ENCODE measurements around the gene KDM6A.
"Not testable (repeated sequence)": the region's sequence is repeated elsewhere in the genome, so short reads cannot be mapped to it uniquely, and the experiment has no call there.

Gene KDM6A

DNA sequence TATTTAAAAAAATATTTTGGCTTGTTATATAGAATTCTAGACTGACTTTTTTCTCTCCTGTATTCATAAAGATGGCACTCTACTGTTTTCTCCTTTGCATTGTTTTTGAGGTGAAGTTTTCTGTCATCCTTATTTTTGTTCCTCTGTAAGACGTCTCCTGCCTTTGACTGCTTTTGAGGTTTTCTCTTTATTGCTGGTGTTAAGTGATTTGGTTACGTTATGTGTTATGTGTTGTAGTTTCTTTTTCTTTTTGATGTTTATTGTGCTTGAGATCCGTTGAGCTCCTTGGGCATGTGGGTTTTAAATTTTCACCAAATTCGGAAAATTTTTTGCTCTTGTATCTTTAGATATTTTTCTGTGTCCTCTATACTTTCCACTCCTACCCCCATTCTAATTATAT is 50.0 kb downstream of the KDM6A start:
- no peak for DNase-seq (ENCODE audit: low read depth in 2 of 2)

DNA sequence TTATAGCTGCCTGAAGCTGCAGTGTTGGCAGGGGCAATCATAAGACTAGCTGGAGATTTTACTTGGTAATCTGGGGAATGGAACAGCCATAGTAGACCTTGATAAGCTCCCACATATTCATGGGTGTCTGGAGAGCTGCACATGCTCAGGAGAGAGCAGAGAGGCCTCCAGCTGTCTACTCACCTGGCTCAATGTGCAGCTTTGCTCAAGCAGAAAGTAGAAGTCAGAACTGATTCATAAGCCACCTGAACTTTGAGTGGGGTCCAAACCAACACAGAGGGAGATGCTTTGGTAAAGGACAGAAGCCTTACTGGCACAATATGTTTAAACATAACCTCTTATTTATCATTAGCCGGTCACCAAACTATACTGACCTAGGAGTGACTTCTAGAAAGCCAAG is 54.4 kb downstream of the KDM6A start:
- DNase-seq (ENCODE audit: low read depth in 2 of 2) = no peak

DNA sequence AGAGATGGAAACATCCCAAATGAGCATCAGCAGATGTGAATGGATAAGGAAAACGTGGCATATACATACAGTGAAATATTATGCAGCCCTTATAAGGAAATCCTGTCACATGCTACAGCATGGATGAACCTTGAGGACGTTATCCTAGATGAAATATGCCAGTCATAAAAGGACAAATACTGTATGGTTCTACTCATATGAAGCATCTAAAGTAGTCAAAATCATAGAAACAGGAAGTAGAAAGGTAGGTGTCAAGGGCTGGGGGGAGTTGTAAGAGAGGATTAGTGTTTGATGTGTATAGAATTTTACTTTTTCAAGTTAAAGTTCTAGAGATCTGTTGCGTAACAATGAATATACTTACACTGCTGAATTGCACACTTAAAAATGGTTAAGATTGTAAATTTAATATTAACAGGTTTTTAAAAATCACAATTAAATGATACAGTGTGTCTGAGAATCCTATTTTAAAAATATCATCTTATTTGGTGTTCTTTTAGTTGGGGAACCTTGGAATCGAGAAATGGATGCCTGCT is 58.5 kb downstream of the KDM6A start:
- no peak for DNase-seq (ENCODE audit: low read depth in 2 of 2)

DNA sequence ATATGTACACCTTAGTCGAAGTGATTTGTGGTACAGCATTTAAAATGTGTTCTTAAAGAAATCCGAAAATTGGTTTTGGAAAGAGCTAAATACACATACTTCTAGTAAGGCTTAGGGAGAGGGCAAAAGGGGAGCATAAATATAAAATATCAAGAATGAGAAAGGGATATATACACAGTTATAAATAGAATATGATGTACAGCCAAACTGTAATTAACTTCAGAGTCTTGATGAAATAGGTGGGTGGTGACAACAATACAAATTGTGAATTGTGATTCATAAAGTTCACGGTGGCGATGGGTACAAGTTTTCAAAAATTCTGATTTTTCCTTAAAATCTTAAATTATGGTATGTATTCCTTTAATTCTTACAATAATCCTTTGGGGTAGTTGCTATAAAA is 62.2 kb downstream of the KDM6A start:
- DNase-seq (ENCODE audit: low read depth in 2 of 2) = no peak

DNA sequence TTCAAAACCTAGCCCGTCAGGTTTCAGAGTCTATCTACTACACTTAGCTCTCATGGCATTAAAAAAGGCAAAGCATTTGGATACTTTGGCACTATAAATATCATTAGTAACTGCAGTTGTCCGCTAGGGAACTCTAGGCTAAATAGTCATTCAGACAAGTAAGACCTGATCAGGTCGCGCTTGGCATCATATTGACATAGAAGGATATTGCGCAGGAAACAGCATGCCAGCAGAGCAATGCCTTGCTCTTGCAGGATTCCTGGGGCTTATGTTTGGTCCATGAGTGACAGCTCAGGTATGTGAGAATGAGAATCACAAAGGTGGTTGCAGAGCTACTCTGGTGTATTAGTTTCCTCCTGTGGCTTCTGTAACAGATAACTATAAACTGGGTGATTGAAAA is 62.7 kb downstream of the KDM6A start:
- no peak for DNase-seq (ENCODE audit: low read depth in 2 of 2)

GRCh38 chrX:44937606-44938005 is 64.6 kb downstream of the KDM6A start:
- no peak for DNase-seq (ENCODE audit: low read depth in 2 of 2)

DNA sequence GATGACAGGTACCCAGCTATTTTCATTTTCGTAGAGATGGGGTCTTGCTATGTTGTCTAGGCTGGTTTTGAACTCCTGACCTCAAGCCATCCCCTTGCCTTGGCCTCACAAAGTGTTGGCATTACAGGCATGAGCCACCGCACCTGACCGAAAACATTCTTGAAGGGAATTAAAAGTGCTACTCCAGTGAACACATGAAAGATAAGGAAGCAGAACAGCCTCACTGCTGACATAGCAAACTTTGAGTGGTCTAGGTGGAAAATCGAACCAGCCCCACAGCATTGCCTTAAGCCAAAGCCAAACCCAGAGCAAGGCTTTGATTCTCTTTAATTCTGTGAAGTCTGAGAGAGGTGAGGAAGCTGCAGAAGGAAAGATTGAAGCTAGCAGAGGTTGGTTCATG is 65.1 kb downstream of the KDM6A start:
- DNase-seq (ENCODE audit: low read depth in 2 of 2) = no peak

GRCh38 chrX:44940541-44940940 is 67.6 kb downstream of the KDM6A start:
- not testable (repeated sequence) for DNase-seq (ENCODE audit: low read depth in 2 of 2)

DNA sequence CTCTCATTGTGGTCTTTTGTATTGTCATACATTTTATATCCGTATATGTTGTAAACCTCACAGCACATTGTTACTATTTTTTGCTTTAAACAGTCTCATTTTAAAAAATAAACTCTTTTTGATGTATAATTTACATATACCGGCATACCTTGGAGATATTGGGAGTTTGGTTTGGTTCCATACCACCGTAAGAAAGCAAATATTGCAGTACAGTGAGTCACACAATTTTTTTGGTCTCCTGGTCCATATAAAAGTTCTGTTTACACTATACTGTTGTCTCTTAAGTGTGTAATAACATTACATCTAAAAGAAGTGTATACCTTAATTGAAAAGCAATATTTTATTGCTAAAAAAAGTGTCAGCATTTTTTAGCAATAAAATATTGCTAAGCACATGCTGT is 70.0 kb downstream of the KDM6A start:
- no peak for DNase-seq (ENCODE audit: low read depth in 2 of 2)

GRCh38 chrX:44944894-44945293 is 71.9 kb downstream of the KDM6A start:
- DNase-seq (ENCODE audit: low read depth in 2 of 2) = no peak

GRCh38 chrX:44945736-44946135 is 72.7 kb downstream of the KDM6A start:
- no peak for DNase-seq (ENCODE audit: low read depth in 2 of 2)

- no peak for DNase-seq (ENCODE audit: low read depth in 2 of 2)
Measured at GRCh38 chrX:44946771-44947170, 73.8 kb downstream of the KDM6A start.

DNA sequence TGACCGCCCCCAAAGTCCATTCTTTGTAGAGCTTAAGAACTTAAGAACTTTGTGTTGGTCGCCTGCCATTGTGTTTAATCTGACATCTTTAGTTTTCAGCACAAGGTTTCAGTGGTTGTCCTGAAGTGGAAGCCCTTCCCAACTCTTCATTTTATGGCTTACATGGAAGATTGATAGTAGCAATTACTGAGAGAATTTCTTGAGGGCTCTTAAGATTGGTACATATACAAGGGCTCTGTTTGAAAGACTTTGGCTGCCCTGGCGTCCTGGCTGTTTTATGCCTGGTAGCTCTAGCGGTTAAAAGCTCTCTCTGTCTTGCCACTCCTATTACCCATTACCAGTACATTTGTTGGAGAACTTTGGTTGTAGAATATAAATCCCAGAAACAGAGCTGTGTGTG is 75.0 kb downstream of the KDM6A start:
- no peak for DNase-seq (ENCODE audit: low read depth in 2 of 2)

GRCh38 chrX:44948406-44948805 is 75.4 kb downstream of the KDM6A start:
- no peak for DNase-seq (ENCODE audit: low read depth in 2 of 2)

- DNase-seq (ENCODE audit: low read depth in 2 of 2) = no peak
Measured at GRCh38 chrX:44949125-44949524, 76.1 kb downstream of the KDM6A start.

GRCh38 chrX:44950471-44951366 is 77.7 kb downstream of the KDM6A start:
- DNase-seq (ENCODE audit: low read depth in 2 of 2) = not testable (repeated sequence)

DNA sequence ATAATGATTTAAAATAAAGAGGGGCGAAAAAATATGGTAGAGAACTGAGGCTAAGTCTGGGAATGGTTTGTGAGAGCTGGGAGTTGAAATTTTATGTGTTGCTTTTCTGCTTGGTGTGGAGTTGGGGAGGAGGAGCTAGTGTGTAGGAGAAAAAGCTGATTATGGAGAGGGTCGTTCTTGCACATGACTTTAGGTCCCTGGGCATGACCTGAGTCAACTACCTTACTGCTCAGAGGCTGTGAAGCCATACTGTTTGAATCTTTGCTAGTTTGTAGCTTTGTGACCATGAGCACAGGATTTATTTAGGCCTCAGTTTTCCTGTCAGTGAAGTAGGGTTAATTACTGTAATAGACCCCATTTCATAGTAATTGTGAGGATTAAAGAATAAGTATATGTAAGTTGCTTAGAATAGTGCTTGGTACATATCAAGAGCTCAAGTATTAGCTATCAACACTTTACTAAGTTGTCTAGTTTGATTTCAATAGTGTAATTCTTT is 78.6 kb downstream of the KDM6A start:
- no peak for DNase-seq (ENCODE audit: low read depth in 2 of 2)

DNA sequence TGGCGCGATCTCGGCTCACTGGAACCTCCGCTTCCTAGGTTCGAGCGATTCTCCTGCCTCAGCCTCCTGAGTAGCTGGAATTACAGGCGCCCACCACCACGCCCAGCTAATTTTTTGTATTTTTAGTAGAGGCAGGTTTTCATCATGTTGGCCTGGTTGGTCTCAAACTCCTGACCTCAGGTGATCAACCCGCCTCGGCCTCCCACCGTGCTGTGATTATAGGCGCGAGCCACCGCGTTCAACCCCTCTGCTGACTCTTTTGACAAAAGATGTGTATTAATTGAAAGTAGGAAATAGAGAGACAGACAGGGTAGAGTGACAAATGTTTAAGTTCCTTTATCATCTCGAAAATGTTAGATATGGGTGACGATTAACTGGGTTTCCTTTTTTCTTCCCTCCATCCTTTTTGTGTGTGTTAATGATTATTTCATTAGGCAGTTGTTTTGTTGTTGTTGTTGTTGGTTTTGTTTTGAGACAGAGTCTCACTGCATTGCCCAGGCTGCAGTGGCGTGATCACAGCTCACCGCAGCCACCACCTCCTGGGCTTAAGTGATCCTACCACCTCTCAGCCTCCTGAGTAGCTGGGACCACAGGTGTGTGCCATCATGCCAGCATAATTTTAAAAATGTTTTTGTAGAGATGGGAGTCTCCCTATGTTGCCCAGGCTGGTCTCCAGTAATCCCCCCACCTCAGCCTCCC is 79.5 kb downstream of the KDM6A start:
- no peak for DNase-seq (ENCODE audit: low read depth in 2 of 2)

- no peak for DNase-seq (ENCODE audit: low read depth in 2 of 2)
Measured at GRCh38 chrX:44953734-44954502, 80.9 kb downstream of the KDM6A start.

GRCh38 chrX:44954562-44954961 is 81.6 kb downstream of the KDM6A start:
- DNase-seq (ENCODE audit: low read depth in 2 of 2) = no peak

- DNase-seq (ENCODE audit: low read depth in 2 of 2) = no peak
Measured at GRCh38 chrX:44957848-44958247, 84.9 kb downstream of the KDM6A start.

- DNase-seq (ENCODE audit: low read depth in 2 of 2) = no peak
Measured at GRCh38 chrX:44958480-44958879, 85.5 kb downstream of the KDM6A start.
